HEK293 (cell line): ENCODE measurements around the gene ACTN4.
A peak's percentile ranks its signal among the peaks of the same experiment; 100 is the strongest.

Experiments
- HOXC10 ChIP-seq: sonication (generic); formaldehyde crosslinking; IDR thresholded peaks from 2 replicates; pipeline ENCODE4 v1.8.1; 2023; ENCODE audit warnings: mild to moderate bottlenecking, missing genetic modification reagents
- KLF16 ChIP-seq: fragments of 450-650 bp; formaldehyde crosslinking; IDR thresholded peaks from 2 replicates; pipeline ENCODE4 v1.5.1; 2017; ENCODE audit warnings: missing biosample characterization, missing genetic modification characterization
- REST ChIP-seq: fragments of 450-650 bp; formaldehyde crosslinking; IDR thresholded peaks from 2 replicates; pipeline ENCODE4 v1.5.1; 2016; ENCODE audit warnings: missing biosample characterization, missing genetic modification characterization
- SP2 ChIP-seq: fragments of 450-650 bp; formaldehyde crosslinking; IDR thresholded peaks from 2 replicates; pipeline ENCODE4 v1.5.1; 2016; ENCODE audit warnings: missing biosample characterization, missing genetic modification characterization
- ZBTB48 ChIP-seq: fragments of 450-650 bp; formaldehyde crosslinking; IDR thresholded peaks from 2 replicates; pipeline ENCODE4 v1.5.1; 2016; ENCODE audit warnings: missing biosample characterization, missing genetic modification characterization
- ZIC2 ChIP-seq: fragments of 450-650 bp; formaldehyde crosslinking; IDR thresholded peaks from 2 replicates; pipeline ENCODE4 v1.5.1; 2016; ENCODE audit warnings: missing biosample characterization, missing genetic modification characterization
- ZNF121 ChIP-seq: fragments of 450-650 bp; formaldehyde crosslinking; IDR thresholded peaks from 2 replicates; pipeline ENCODE4 v1.5.1; 2016; ENCODE audit warnings: missing biosample characterization, missing genetic modification characterization
- ZNF146 ChIP-seq: fragments of 450-650 bp; formaldehyde crosslinking; IDR thresholded peaks from 2 replicates; pipeline ENCODE4 v1.5.1; 2016; ENCODE audit warnings: missing biosample characterization, missing genetic modification characterization
- ZNF184 ChIP-seq: fragments of 450-650 bp; IDR thresholded peaks from 2 replicates; pipeline ENCODE4 v1.5.1; 2018; ENCODE audit warnings: missing biosample characterization, mild to moderate bottlenecking, missing genetic modification characterization
- ZNF223 ChIP-seq: fragments of 450-650 bp; formaldehyde crosslinking; IDR thresholded peaks from 2 replicates; pipeline ENCODE4 v1.5.1; 2016; ENCODE audit warnings: missing biosample characterization, missing genetic modification characterization
- ZNF239 ChIP-seq: fragments of 450-650 bp; formaldehyde crosslinking; IDR thresholded peaks from 2 replicates; pipeline ENCODE4 v1.5.1; 2016; ENCODE audit warnings: missing biosample characterization, missing genetic modification characterization
- ZNF324 ChIP-seq: fragments of 450-650 bp; formaldehyde crosslinking; IDR thresholded peaks from 2 replicates; pipeline ENCODE4 v1.5.1; 2016; ENCODE audit warnings: missing biosample characterization, missing genetic modification characterization
- ZNF391 ChIP-seq: fragments of 450-650 bp; formaldehyde crosslinking; IDR thresholded peaks from 2 replicates; pipeline ENCODE4 v1.5.1; 2016; ENCODE audit warnings: low read depth, missing biosample characterization, missing genetic modification characterization, borderline replicate concordance
- ZNF473 ChIP-seq: fragments of 450-650 bp; formaldehyde crosslinking; IDR thresholded peaks from 2 replicates; pipeline ENCODE4 v1.5.1; 2017; ENCODE audit warnings: missing biosample characterization, missing genetic modification characterization
- ZNF560 ChIP-seq: fragments of 450-650 bp; formaldehyde crosslinking; IDR thresholded peaks from 2 replicates; pipeline ENCODE4 v1.5.1; 2017; ENCODE audit warnings: missing biosample characterization, missing genetic modification characterization, borderline replicate concordance
- ZNF677 ChIP-seq: fragments of 450-650 bp; IDR thresholded peaks from 2 replicates; pipeline ENCODE4 v1.5.0; 2018; ENCODE audit warnings: missing biosample characterization, mild to moderate bottlenecking, missing genetic modification characterization, moderate library complexity
- ZNF707 ChIP-seq: fragments of 450-650 bp; formaldehyde crosslinking; IDR thresholded peaks from 2 replicates; pipeline ENCODE4 v1.5.1; 2016; ENCODE audit warnings: missing biosample characterization, missing genetic modification characterization
- TF ChIP-seq, protein P1 (sequence below): fragments of 450-650 bp; formaldehyde crosslinking; IDR thresholded peaks from 2 replicates; pipeline ENCODE4 v1.5.1; 2016; ENCODE audit warnings: missing biosample characterization, missing genetic modification characterization, borderline replicate concordance
- TF ChIP-seq, protein P2 (sequence below): fragments of 450-650 bp; formaldehyde crosslinking; IDR thresholded peaks from 2 replicates; pipeline ENCODE4 v1.5.1; 2016; ENCODE audit warnings: missing biosample characterization, missing genetic modification characterization
- TF ChIP-seq, protein P3 (sequence below): fragments of 450-650 bp; formaldehyde crosslinking; IDR thresholded peaks from 2 replicates; pipeline ENCODE4 v1.5.1; 2016; ENCODE audit warnings: missing biosample characterization, missing genetic modification characterization
- TF ChIP-seq, protein P4 (sequence below): IDR thresholded peaks from 2 replicates; pipeline ENCODE4 v1.6.1; 2011; ENCODE audit warnings: mild to moderate bottlenecking, low read depth, low read length, borderline replicate concordance
- TF ChIP-seq, protein P5 (sequence below): fragments of 450-650 bp; formaldehyde crosslinking; IDR thresholded peaks from 2 replicates; pipeline ENCODE4 v1.5.1; 2016; ENCODE audit warnings: missing biosample characterization, missing genetic modification characterization, low read depth
- TF ChIP-seq, protein P6 (sequence below): fragments of 450-650 bp; formaldehyde crosslinking; IDR thresholded peaks from 2 replicates; pipeline ENCODE4 v1.5.1; 2016; ENCODE audit warnings: missing biosample characterization, missing genetic modification characterization
- TF ChIP-seq, protein P7 (sequence below): fragments of 450-650 bp; formaldehyde crosslinking; IDR thresholded peaks from 2 replicates; pipeline ENCODE4 v1.5.1; 2017; ENCODE audit warnings: missing biosample characterization, missing genetic modification characterization
- TF ChIP-seq, protein P8 (sequence below): fragments of 450-650 bp; formaldehyde crosslinking; IDR thresholded peaks from 2 replicates; pipeline ENCODE4 v1.5.1; 2016; ENCODE audit warnings: missing biosample characterization, missing genetic modification characterization

ACTN4 gene

GRCh38 chr19:38682872-38683392 lies 35.5 kb downstream of the ACTN4 start (continued):
- TF ChIP-seq, protein P1, sequence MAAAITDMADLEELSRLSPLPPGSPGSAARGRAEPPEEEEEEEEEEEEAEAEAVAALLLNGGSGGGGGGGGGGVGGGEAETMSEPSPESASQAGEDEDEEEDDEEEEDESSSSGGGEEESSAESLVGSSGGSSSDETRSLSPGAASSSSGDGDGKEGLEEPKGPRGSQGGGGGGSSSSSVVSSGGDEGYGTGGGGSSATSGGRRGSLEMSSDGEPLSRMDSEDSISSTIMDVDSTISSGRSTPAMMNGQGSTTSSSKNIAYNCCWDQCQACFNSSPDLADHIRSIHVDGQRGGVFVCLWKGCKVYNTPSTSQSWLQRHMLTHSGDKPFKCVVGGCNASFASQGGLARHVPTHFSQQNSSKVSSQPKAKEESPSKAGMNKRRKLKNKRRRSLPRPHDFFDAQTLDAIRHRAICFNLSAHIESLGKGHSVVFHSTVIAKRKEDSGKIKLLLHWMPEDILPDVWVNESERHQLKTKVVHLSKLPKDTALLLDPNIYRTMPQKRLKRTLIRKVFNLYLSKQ (tag by site-specific recombination): no peak
- no peak for TF ChIP-seq ZNF146 (tag by site-specific recombination)
- TF ChIP-seq ZNF707 (tag by site-specific recombination): no peak
- no peak for TF ChIP-seq ZNF239 (tag by site-specific recombination)
- TF ChIP-seq, protein P2, sequence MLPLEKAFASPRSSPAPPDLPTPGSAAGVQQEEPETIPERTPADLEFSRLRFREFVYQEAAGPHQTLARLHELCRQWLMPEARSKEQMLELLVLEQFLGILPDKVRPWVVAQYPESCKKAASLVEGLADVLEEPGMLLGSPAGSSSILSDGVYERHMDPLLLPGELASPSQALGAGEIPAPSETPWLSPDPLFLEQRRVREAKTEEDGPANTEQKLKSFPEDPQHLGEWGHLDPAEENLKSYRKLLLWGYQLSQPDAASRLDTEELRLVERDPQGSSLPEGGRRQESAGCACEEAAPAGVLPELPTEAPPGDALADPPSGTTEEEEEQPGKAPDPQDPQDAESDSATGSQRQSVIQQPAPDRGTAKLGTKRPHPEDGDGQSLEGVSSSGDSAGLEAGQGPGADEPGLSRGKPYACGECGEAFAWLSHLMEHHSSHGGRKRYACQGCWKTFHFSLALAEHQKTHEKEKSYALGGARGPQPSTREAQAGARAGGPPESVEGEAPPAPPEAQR (tag by site-specific recombination): no peak
- TF ChIP-seq KLF16 (tag by site-specific recombination): no peak
- TF ChIP-seq ZNF473 (tag by site-specific recombination): no peak
- TF ChIP-seq SP2 (tag by site-specific recombination): no peak
- no peak for TF ChIP-seq ZNF391 (tag by site-specific recombination)
- TF ChIP-seq ZIC2 (tag by site-specific recombination): peak; percentile 5; the same call in 1 of the 2 replicates
- no peak for TF ChIP-seq ZBTB48
- no peak for TF ChIP-seq HOXC10 (CRISPR knock-in tag)
- TF ChIP-seq, protein P3, sequence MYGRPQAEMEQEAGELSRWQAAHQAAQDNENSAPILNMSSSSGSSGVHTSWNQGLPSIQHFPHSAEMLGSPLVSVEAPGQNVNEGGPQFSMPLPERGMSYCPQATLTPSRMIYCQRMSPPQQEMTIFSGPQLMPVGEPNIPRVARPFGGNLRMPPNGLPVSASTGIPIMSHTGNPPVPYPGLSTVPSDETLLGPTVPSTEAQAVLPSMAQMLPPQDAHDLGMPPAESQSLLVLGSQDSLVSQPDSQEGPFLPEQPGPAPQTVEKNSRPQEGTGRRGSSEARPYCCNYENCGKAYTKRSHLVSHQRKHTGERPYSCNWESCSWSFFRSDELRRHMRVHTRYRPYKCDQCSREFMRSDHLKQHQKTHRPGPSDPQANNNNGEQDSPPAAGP (tag by site-specific recombination): peak; percentile 24; the same call in 1 of the 2 replicates
- TF ChIP-seq ZNF223 (tag by site-specific recombination): no peak
- TF ChIP-seq, protein P4, sequence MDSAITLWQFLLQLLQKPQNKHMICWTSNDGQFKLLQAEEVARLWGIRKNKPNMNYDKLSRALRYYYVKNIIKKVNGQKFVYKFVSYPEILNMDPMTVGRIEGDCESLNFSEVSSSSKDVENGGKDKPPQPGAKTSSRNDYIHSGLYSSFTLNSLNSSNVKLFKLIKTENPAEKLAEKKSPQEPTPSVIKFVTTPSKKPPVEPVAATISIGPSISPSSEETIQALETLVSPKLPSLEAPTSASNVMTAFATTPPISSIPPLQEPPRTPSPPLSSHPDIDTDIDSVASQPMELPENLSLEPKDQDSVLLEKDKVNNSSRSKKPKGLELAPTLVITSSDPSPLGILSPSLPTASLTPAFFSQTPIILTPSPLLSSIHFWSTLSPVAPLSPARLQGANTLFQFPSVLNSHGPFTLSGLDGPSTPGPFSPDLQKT: no peak
- TF ChIP-seq, protein P5, sequence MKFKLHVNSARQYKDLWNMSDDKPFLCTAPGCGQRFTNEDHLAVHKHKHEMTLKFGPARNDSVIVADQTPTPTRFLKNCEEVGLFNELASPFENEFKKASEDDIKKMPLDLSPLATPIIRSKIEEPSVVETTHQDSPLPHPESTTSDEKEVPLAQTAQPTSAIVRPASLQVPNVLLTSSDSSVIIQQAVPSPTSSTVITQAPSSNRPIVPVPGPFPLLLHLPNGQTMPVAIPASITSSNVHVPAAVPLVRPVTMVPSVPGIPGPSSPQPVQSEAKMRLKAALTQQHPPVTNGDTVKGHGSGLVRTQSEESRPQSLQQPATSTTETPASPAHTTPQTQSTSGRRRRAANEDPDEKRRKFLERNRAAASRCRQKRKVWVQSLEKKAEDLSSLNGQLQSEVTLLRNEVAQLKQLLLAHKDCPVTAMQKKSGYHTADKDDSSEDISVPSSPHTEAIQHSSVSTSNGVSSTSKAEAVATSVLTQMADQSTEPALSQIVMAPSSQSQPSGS (tag by site-specific recombination): no peak
- peak; percentile 16; the same call in 1 of the 2 replicates for TF ChIP-seq ZNF324 (tag by site-specific recombination)
- TF ChIP-seq ZNF677 (tag by site-specific recombination): 0 out of 2 replicates have a peak, but pooled peaks have one; percentile 6
- TF ChIP-seq, protein P6, sequence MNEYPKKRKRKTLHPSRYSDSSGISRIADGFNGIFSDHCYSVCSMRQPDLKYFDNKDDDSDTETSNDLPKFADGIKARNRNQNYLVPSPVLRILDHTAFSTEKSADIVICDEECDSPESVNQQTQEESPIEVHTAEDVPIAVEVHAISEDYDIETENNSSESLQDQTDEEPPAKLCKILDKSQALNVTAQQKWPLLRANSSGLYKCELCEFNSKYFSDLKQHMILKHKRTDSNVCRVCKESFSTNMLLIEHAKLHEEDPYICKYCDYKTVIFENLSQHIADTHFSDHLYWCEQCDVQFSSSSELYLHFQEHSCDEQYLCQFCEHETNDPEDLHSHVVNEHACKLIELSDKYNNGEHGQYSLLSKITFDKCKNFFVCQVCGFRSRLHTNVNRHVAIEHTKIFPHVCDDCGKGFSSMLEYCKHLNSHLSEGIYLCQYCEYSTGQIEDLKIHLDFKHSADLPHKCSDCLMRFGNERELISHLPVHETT (tag by site-specific recombination): peak; percentile 49; the same call in 1 of the 2 replicates
- TF ChIP-seq, protein P7, sequence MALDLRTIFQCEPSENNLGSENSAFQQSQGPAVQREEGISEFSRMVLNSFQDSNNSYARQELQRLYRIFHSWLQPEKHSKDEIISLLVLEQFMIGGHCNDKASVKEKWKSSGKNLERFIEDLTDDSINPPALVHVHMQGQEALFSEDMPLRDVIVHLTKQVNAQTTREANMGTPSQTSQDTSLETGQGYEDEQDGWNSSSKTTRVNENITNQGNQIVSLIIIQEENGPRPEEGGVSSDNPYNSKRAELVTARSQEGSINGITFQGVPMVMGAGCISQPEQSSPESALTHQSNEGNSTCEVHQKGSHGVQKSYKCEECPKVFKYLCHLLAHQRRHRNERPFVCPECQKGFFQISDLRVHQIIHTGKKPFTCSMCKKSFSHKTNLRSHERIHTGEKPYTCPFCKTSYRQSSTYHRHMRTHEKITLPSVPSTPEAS: no peak
- no peak for TF ChIP-seq ZNF560 (tag by site-specific recombination)
- no peak for TF ChIP-seq REST (tag by site-specific recombination)
- TF ChIP-seq, protein P8, sequence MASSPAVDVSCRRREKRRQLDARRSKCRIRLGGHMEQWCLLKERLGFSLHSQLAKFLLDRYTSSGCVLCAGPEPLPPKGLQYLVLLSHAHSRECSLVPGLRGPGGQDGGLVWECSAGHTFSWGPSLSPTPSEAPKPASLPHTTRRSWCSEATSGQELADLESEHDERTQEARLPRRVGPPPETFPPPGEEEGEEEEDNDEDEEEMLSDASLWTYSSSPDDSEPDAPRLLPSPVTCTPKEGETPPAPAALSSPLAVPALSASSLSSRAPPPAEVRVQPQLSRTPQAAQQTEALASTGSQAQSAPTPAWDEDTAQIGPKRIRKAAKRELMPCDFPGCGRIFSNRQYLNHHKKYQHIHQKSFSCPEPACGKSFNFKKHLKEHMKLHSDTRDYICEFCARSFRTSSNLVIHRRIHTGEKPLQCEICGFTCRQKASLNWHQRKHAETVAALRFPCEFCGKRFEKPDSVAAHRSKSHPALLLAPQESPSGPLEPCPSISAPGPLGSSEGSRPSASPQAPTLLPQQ (tag by site-specific recombination): no peak
- TF ChIP-seq ZNF121: no peak
- peak; percentile 38; the same call in 1 of the 2 replicates for TF ChIP-seq ZNF184 (tag by site-specific recombination)
